Panc1 (cell line): Measurements from ENCODE around the gene CNPY4. TPM values are rescaled to one million over a fixed set of nuclear protein-coding genes. Genes with fewer than 3 reads are reported as not detected.

Source experiments
- ATAC-seq: fragments of 200-7000 bp; cut with Tn5 transposase; 2 replicates; pipeline ENCODE4 v1.9.1; 2020; ENCODE audit warnings: mild to moderate bottlenecking, moderate library complexity
- BruUV-seq: library from RNA; stranded (reverse); fragments of 400-500 nt; replicated peaks from 2 replicates; lab custom pipeline; 2021; lab: Mats Ljungman, UMichigan
- CTCF ChIA-PET: fragments of 300-600 bp; sonication (Branson Sonifier 250); formaldehyde crosslinking; loops from one replicate; lab custom pipeline; 2022; ENCODE audit warnings: antibody characterized with exemption; lab: Charles Lee
- POLR2A ChIA-PET: fragments of 300-600 bp; sonication (Branson Sonifier 250); formaldehyde crosslinking; loops from one replicate; lab custom pipeline; 2022; ENCODE audit warnings: antibody characterized with exemption; lab: Charles Lee
- DNase-seq: peaks from one replicate; pipeline ENCODE4 v3.0.0-alpha.2; 2010; ENCODE audit warnings: low read depth, low spot score
- H3K27ac ChIP-seq: 2 replicates; pipeline ENCODE4 v1.5.1; 2011; ENCODE audit warnings: mild to moderate bottlenecking, low read length, inconsistent platforms
- H3K27me3 ChIP-seq: fragments of 200-500 bp; sonication (Bioruptor generic); 2 replicates; pipeline ENCODE4 v1.6.0; 2014; ENCODE audit warnings: low read length, inconsistent platforms; ENCODE audit not compliant: control insufficient read depth, insufficient read depth
- H3K36me3 ChIP-seq: fragments of 200-500 bp; sonication (Bioruptor generic); 2 replicates; pipeline ENCODE4 v1.5.1; 2014; ENCODE audit warnings: inconsistent platforms, mild to moderate bottlenecking, low read length, moderate library complexity; ENCODE audit not compliant: control insufficient read depth, insufficient read depth
- H3K4me1 ChIP-seq: 2 replicates; pipeline ENCODE4 v1.5.1; 2011; ENCODE audit warnings: inconsistent platforms, mild to moderate bottlenecking, low read length, moderate library complexity; ENCODE audit not compliant: control insufficient read depth, insufficient read depth
- H3K4me3 ChIP-seq, 2 experiments: 2 replicates each; pipeline ENCODE4 v1.5.1; 2011 to 2012; ENCODE audit warnings: low read depth in 2 of 2, low read length in 2 of 2, mild to moderate bottlenecking in 2 of 2, inconsistent platforms in 1 of 2, moderate library complexity in 1 of 2
- H3K9me3 ChIP-seq: fragments of 200-500 bp; sonication (Bioruptor generic); 2 replicates; pipeline ENCODE4 v1.5.1; 2014; ENCODE audit warnings: low read depth, mild to moderate bottlenecking, inconsistent platforms, low read length, moderate library complexity; ENCODE audit not compliant: control insufficient read depth, insufficient read depth
- POLR2AphosphoS5 ChIP-seq: IDR thresholded peaks from 2 replicates; pipeline ENCODE4 v1.6.1; 2012; ENCODE audit warnings: mild to moderate bottlenecking, low read depth, low read length, moderate library complexity
- SIN3A ChIP-seq: IDR thresholded peaks from 2 replicates; pipeline ENCODE4 v1.6.1; 2012; ENCODE audit warnings: low read depth, mild to moderate bottlenecking, low read length, moderate library complexity, borderline replicate concordance; ENCODE audit not compliant: insufficient read depth
- TCF7L2 ChIP-seq: IDR thresholded peaks from 2 replicates; pipeline ENCODE4 v1.6.1; 2011; ENCODE audit warnings: mild to moderate bottlenecking, low read depth, low read length, inconsistent platforms
- in situ Hi-C: cut with HindIII; loops from 2 replicates; pipeline ENCODE4 v1.10.0; 2016; ENCODE audit warnings: low sequenced_read_pairs, low pct_unique_long_range_greater_than_20kb
- intact Hi-C: fragments of 100-400 bp; cut with micrococcal nuclease; formaldehyde crosslinking; loops from one replicate; pipeline ENCODE4 v1.10.0; 2022; ENCODE audit not compliant: unreplicated experiment
- total RNA-seq: library from RNA; stranded (reverse); gene quantifications from one replicate; pipeline ENCODE4 v1.2.1, GENCODE V29; 2021; ENCODE audit not compliant: unreplicated experiment
- TF ChIP-seq, protein P1 (sequence below), 2 experiments: IDR thresholded peaks; 2 replicates each; pipeline ENCODE4 v1.6.1; 2011 to 2012; ENCODE audit warnings: low read depth in 2 of 2, control low read depth in 1 of 2, low read length in 1 of 2, mild to moderate bottlenecking in 1 of 2, moderate library complexity in 1 of 2; ENCODE audit not compliant: insufficient read depth in 1 of 2
- TF ChIP-seq, protein P2 (sequence below): fragments of 450-650 bp; IDR thresholded peaks from 2 replicates; pipeline ENCODE4 v1.5.1; 2017; ENCODE audit warnings: mild to moderate bottlenecking

The CNPY4 gene
- total RNA-seq, 1 experiment from 2014 or later, result 12.6 TPM

DNA sequence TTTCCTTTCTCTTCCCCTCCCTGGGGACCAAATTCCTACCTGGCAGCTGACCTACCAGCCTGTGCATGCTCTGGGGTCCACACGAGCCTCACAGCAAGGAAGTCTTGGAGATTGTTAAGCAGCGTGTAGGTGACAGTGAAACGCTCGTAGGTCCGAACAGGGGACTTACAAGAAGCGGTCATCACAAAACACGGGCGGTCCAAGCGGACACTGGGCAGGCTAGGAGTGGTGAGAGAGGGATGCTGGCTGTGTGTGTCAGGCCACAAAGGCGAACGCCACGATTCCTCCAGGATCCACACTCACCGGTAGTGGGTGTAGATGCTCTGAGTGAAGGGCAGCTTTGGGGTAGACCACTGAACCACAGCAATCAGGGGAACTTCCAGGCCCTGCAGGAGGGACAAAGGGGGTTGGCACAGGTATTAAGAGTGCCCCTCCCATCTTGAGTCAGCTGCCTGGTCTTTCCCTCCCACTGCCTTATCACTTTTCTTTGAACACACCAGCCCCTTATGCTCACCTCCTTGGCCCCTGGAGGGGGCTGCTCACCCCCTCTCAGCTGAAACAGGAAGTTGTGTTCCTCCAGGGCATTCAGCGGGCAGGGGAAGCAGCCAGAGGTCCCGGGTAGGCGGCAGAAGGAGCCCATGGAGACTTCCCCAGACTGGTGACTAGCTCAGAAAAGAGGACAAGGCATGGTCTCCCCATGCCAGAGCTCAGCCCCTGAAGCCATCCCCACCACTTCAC is 37.1 kb downstream of the CNPY4 start:
- DNase-seq (no peak), ATAC-seq (no peak; the same call in 1 of the 2 replicates)
- CTCF ChIA-PET, result interaction anchor here (0.5 kb wide), 1 partner anchor 22 kb away, joined by 9 read pairs; no protein-coding TSS in a partner anchor
- Histone ChIP-seq H3K27ac (peak overlapping the region; percentile 81), H3K27me3 (no peaks in the 10 kb centered on the region), H3K4me1 (peaks cover 44% of the 10 kb centered on the region), H3K36me3 (peaks cover 6% of the 10 kb centered on the region), H3K9me3 (no peaks in the 10 kb centered on the region), H3K4me3 (peak overlapping the region; percentile 78 to 91)
- intact Hi-C loops, result no loop called here
- in situ Hi-C loops, result no loop called here
- BruUV-seq, result no TSS peak
- TF ChIP-seq POLR2AphosphoS5, result no peak
- TF ChIP-seq, protein P1, sequence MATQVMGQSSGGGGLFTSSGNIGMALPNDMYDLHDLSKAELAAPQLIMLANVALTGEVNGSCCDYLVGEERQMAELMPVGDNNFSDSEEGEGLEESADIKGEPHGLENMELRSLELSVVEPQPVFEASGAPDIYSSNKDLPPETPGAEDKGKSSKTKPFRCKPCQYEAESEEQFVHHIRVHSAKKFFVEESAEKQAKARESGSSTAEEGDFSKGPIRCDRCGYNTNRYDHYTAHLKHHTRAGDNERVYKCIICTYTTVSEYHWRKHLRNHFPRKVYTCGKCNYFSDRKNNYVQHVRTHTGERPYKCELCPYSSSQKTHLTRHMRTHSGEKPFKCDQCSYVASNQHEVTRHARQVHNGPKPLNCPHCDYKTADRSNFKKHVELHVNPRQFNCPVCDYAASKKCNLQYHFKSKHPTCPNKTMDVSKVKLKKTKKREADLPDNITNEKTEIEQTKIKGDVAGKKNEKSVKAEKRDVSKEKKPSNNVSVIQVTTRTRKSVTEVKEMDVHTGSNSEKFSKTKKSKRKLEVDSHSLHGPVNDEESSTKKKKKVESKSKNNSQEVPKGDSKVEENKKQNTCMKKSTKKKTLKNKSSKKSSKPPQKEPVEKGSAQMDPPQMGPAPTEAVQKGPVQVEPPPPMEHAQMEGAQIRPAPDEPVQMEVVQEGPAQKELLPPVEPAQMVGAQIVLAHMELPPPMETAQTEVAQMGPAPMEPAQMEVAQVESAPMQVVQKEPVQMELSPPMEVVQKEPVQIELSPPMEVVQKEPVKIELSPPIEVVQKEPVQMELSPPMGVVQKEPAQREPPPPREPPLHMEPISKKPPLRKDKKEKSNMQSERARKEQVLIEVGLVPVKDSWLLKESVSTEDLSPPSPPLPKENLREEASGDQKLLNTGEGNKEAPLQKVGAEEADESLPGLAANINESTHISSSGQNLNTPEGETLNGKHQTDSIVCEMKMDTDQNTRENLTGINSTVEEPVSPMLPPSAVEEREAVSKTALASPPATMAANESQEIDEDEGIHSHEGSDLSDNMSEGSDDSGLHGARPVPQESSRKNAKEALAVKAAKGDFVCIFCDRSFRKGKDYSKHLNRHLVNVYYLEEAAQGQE (IDR thresholded peaks at IDR 0.05; ENCODE audit: insufficient read depth in 1 of 2, low read depth in 2 of 2, low read length in 1 of 2), result no peak
- TF ChIP-seq SIN3A, result no peak
- TF ChIP-seq, protein P2, sequence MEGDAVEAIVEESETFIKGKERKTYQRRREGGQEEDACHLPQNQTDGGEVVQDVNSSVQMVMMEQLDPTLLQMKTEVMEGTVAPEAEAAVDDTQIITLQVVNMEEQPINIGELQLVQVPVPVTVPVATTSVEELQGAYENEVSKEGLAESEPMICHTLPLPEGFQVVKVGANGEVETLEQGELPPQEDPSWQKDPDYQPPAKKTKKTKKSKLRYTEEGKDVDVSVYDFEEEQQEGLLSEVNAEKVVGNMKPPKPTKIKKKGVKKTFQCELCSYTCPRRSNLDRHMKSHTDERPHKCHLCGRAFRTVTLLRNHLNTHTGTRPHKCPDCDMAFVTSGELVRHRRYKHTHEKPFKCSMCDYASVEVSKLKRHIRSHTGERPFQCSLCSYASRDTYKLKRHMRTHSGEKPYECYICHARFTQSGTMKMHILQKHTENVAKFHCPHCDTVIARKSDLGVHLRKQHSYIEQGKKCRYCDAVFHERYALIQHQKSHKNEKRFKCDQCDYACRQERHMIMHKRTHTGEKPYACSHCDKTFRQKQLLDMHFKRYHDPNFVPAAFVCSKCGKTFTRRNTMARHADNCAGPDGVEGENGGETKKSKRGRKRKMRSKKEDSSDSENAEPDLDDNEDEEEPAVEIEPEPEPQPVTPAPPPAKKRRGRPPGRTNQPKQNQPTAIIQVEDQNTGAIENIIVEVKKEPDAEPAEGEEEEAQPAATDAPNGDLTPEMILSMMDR, result no peak
- no peak for TF ChIP-seq TCF7L2
- POLR2A ChIA-PET, result interaction anchor here (0.6 kb wide), 1 partner anchor 39 kb away, joined by 3 read pairs; no protein-coding TSS in a partner anchor

DNA sequence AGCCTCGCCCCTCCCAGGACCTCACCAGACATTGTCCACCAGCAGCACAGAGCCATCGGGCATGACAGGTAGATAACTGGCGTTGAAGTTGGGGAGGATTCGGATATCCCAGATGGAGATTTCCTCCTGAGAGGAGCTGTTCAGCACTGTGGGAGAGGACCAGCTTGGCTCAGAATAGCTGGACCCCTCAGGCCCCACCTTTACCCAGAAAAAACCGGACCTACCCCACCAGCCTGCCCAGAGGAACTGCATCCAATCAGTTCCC is 37.6 kb downstream of the CNPY4 start:
- ATAC-seq (no peak), DNase-seq (no peak)
- Histone ChIP-seq H3K36me3 (peaks cover 6% of the 10 kb centered on the region), H3K9me3 (no peaks in the 10 kb centered on the region), H3K4me3 (peak overlapping the region; percentile 78 to 91), H3K27me3 (no peaks in the 10 kb centered on the region), H3K27ac (peak overlapping the region; percentile 81), H3K4me1 (peaks cover 44% of the 10 kb centered on the region)
- intact Hi-C loops (no loop called here), in situ Hi-C loops (no loop called here)
- TF ChIP-seq TCF7L2 (no peak), SIN3A (no peak), POLR2AphosphoS5 (no peak)
- TF ChIP-seq, protein P1 (IDR thresholded peaks at IDR 0.05; ENCODE audit: insufficient read depth in 1 of 2, low read depth in 2 of 2, low read length in 1 of 2), result no peak
- TF ChIP-seq, protein P2, result no peak
- ChIA-PET CTCF (no interaction called here), POLR2A (interaction anchor here (0.6 kb wide), 1 partner anchor 40 kb away, joined by 3 read pairs; no protein-coding TSS in a partner anchor)
- no TSS peak for BruUV-seq
